SU-DHL-6 (cell line): ENCODE data around the gene USP25.

Experiments
- H2AFZ ChIP-seq: fragments of 200-600 bp; sonication (generic); 2 replicates; pipeline ENCODE4 v1.6.1; 2014; ENCODE audit warnings: low read depth, mild to moderate bottlenecking, moderate library complexity, mixed read lengths, antibody characterized with exemption, low read length; ENCODE audit not compliant: severe bottlenecking
- H3F3A ChIP-seq: fragments of 200-600 bp; shearing (Covaris generic); 2 replicates; pipeline ENCODE4 v1.6.0; 2016; ENCODE audit warnings: antibody characterized with exemption, mild to moderate bottlenecking; ENCODE audit not compliant: insufficient read depth
- H3K27ac ChIP-seq: fragments of 200-600 bp; sonication (generic); 2 replicates; pipeline ENCODE4 v1.5.1; 2016; ENCODE audit warnings: low read depth, mild to moderate bottlenecking, low read length, moderate library complexity, mixed read lengths
- H3K27me3 ChIP-seq: fragments of 200-600 bp; sonication (generic), shearing (Covaris generic); 2 replicates; pipeline ENCODE4 v1.6.0; 2014; ENCODE audit warnings: mild to moderate bottlenecking, low read length
- H3K36me3 ChIP-seq: fragments of 200-600 bp; sonication (generic); 2 replicates; pipeline ENCODE4 v1.6.1; 2014; ENCODE audit warnings: mild to moderate bottlenecking, low read length, mixed read lengths
- H3K4me2 ChIP-seq: fragments of 300-600, 200-600 bp; shearing (Covaris generic), sonication (generic); 2 replicates; pipeline ENCODE4 v1.6.0; 2014; ENCODE audit warnings: low read length, low read depth, mild to moderate bottlenecking; ENCODE audit not compliant: poor library complexity, severe bottlenecking
- H3K4me3 ChIP-seq: fragments of 200-600 bp; sonication (generic); 2 replicates; pipeline ENCODE4 v1.5.1; 2014; ENCODE audit warnings: antibody characterized with exemption, low read length, mild to moderate bottlenecking, mixed read lengths; ENCODE audit not compliant: insufficient read depth, poor library complexity, severe bottlenecking
- H3K79me2 ChIP-seq: fragments of 200-600 bp; sonication (generic); 2 replicates; pipeline ENCODE4 v1.6.1; 2014; ENCODE audit warnings: mild to moderate bottlenecking, low read length, moderate library complexity; ENCODE audit not compliant: insufficient read depth
- H3K9ac ChIP-seq: fragments of 200-600 bp; sonication (generic); 2 replicates; pipeline ENCODE4 v1.7.0; 2014; ENCODE audit warnings: mild to moderate bottlenecking, low read length
- H3K9me2 ChIP-seq: fragments of 200-600 bp; sonication (generic); replicated peaks from 2 replicates; pipeline ENCODE4 v1.6.1; 2014; ENCODE audit warnings: low read length; ENCODE audit not compliant: insufficient read depth
- H3K9me3 ChIP-seq: fragments of 200-600 bp; sonication (generic); 2 replicates; pipeline ENCODE4 v1.6.1; 2014; ENCODE audit warnings: low read length, mixed read lengths; ENCODE audit not compliant: insufficient read depth
- H4K20me1 ChIP-seq: fragments of 200-600 bp; sonication (generic); 2 replicates; pipeline ENCODE4 v1.6.1; 2014; ENCODE audit warnings: low read depth, mild to moderate bottlenecking, antibody characterized with exemption, low read length, moderate library complexity, mixed read lengths
- EZH2phosphoT487 ChIP-seq: fragments of 200-600 bp; sonication (generic), shearing (Covaris generic); conservative IDR thresholded peaks from 2 replicates; pipeline ENCODE4 v1.6.1; 2018; ENCODE audit warnings: mild to moderate bottlenecking, antibody characterized with exemption, low read length, moderate library complexity, mixed read lengths
- TF ChIP-seq, protein P1 (sequence below): fragments of 200-600 bp; sonication (generic); IDR thresholded peaks from one replicate; pipeline ENCODE4 v1.5.1; 2017; ENCODE audit warnings: antibody characterized with exemption, mild to moderate bottlenecking, low read length, moderate library complexity; ENCODE audit not compliant: insufficient read depth, poor library complexity, severe bottlenecking

Gene USP25

DNA sequence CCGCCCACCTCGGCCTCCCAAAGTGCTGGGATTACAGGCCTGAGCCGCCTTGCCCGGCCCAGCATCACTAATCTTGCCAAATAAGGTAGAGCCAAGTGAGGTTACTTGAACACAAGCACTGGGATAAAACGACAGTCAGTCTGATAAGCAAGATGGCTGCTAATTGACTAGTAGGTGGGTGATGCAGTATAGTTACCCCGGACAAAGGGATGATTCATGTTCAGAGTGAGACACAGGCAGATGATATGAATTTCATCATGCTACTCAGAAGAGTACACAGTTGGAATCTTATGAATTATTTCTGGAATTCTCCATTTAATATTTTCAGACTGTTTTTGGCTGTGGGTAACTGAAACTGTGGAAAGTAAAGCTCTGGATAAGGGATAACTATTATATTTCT is 178.4 kb downstream of the USP25 start:
- Histone ChIP-seq H3K4me2 (no peak overlapping the region), H3K9ac (no peak overlapping the region), H3K79me2 (no peaks in the 10 kb centered on the region), H3K4me3 (no peak overlapping the region), H3K9me3 (no peaks in the 10 kb centered on the region), H4K20me1 (no peaks in the 10 kb centered on the region), H3K27me3 (no peaks in the 10 kb centered on the region), H3K36me3 (no peaks in the 10 kb centered on the region), H2AFZ (no peak overlapping the region), H3F3A (no peaks in the 10 kb centered on the region), H3K27ac (no peak overlapping the region), H3K9me2 (no peaks in the 10 kb centered on the region)
- TF ChIP-seq, protein P1, sequence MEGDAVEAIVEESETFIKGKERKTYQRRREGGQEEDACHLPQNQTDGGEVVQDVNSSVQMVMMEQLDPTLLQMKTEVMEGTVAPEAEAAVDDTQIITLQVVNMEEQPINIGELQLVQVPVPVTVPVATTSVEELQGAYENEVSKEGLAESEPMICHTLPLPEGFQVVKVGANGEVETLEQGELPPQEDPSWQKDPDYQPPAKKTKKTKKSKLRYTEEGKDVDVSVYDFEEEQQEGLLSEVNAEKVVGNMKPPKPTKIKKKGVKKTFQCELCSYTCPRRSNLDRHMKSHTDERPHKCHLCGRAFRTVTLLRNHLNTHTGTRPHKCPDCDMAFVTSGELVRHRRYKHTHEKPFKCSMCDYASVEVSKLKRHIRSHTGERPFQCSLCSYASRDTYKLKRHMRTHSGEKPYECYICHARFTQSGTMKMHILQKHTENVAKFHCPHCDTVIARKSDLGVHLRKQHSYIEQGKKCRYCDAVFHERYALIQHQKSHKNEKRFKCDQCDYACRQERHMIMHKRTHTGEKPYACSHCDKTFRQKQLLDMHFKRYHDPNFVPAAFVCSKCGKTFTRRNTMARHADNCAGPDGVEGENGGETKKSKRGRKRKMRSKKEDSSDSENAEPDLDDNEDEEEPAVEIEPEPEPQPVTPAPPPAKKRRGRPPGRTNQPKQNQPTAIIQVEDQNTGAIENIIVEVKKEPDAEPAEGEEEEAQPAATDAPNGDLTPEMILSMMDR, result no peak
- no peak for TF ChIP-seq EZH2phosphoT487

DNA sequence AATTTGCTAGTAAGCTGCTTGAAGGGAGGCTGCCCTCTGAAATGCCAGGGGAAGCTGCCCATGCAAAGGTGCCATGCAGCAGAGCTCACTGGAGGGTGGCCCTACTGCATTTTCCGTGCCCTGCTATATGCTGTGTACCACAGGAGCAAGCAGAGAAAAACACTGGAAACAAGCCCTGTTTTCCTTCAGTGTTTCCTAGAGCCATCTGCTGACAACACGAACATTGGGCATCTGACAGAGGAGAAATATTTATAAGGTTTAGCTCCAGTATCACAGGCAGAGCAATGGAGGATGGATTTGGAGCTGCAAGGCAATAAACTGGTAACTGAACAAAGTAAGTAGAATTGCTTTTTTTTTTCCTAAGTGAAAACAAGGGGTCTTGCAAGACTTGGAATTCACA is 198.4 kb downstream of the USP25 start:
- no peak overlapping the region for H3K9ac ChIP-seq

DNA sequence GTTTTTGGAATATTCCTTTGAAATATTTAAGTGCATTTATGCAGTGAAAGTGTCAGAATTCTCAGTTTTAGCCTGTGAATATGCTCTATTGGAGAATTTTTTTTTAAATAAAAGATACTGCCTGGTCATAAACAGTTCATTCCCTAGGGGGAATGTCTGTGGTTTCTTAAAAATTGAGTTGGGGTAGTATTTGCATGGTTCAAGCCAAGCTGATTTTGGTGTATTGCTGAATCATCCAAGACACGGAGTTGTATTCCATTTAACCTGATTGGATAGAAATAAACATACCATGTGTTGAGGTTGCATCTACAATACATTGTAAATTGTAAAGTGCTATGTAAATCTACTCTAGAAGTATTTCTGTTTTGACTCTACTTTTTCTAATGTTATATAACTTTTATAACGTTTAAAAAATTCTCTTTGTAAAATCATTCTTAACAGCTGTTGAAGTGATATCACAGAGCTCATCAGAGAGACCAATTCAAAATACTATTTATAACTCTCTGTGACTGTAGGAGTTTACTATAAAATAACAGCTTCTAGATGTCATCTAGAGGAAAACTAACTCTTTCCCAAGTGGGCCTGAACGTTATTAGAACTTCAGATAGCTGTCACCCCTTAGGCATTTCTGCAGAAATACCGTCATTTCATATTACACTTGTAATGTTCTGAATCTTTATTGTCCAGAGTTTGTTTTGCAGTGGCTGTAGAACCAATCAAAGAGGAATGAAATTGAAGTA is 199.1 kb downstream of the USP25 start:
- H3K36me3 ChIP-seq, result no peaks in the 10 kb centered on the region
- H3K9ac ChIP-seq, result no peak overlapping the region
- H3K4me3 ChIP-seq, result no peak overlapping the region
- H3K27me3 ChIP-seq, result no peaks in the 10 kb centered on the region
- no peak for TF ChIP-seq EZH2phosphoT487
- TF ChIP-seq, protein P1, result no peak
- no peaks in the 10 kb centered on the region for H3F3A ChIP-seq
- H3K79me2 ChIP-seq, result no peaks in the 10 kb centered on the region
- no peak overlapping the region for H3K4me2 ChIP-seq
- no peaks in the 10 kb centered on the region for H3K9me2 ChIP-seq
- H3K9me3 ChIP-seq, result no peaks in the 10 kb centered on the region
- no peak overlapping the region for H2AFZ ChIP-seq
- H3K27ac ChIP-seq, result no peak overlapping the region
- H4K20me1 ChIP-seq, result no peaks in the 10 kb centered on the region

More for the DNA sequence above, 198.4 kb downstream of the USP25 start:
- no peaks in the 10 kb centered on the region for H3K27me3 ChIP-seq
- TF ChIP-seq, protein P1, result no peak
- TF ChIP-seq EZH2phosphoT487, result no peak
- no peak overlapping the region for H2AFZ ChIP-seq
- H4K20me1 ChIP-seq, result no peaks in the 10 kb centered on the region
- H3K36me3 ChIP-seq, result no peaks in the 10 kb centered on the region
- H3K4me3 ChIP-seq, result no peak overlapping the region
- no peak overlapping the region for H3K4me2 ChIP-seq
- H3K9me2 ChIP-seq, result no peaks in the 10 kb centered on the region
- H3K79me2 ChIP-seq, result no peaks in the 10 kb centered on the region
- H3K27ac ChIP-seq, result no peak overlapping the region
- no peaks in the 10 kb centered on the region for H3F3A ChIP-seq
- no peaks in the 10 kb centered on the region for H3K9me3 ChIP-seq
